Ascending aorta (tissue), 2 donors: ENCODE results near the gene UPK1A. TPM values are rescaled to one million over a fixed set of nuclear protein-coding genes. Genes with fewer than 3 reads are reported as not detected.

Experiments
- DNase-seq, 2 donors: peaks; one replicate each; pipeline ENCODE4 v3.0.0-alpha.2; 2019; ENCODE audit warnings: low spot score in 2 of 2
- H3K27ac ChIP-seq, 2 donors: fragments of 200-600 bp; sonication (generic); one replicate each; pipeline ENCODE4 v1.5.1; 2016 to 2017; ENCODE audit warnings: mild to moderate bottlenecking in 1 of 2
- H3K27me3 ChIP-seq: fragments of 200-600 bp; sonication (generic); one replicate; pipeline ENCODE4 v1.5.1; 2017
- H3K36me3 ChIP-seq, 2 donors: fragments of 200-600 bp; sonication (generic); one replicate each; pipeline ENCODE4 v1.5.1; 2016
- H3K4me1 ChIP-seq, 2 donors: fragments of 200-600 bp; sonication (generic); one replicate each; pipeline ENCODE4 v1.5.1; 2016 to 2017; ENCODE audit warnings: mild to moderate bottlenecking in 1 of 2
- H3K4me3 ChIP-seq, 2 donors: fragments of 200-600 bp; sonication (generic); one replicate each; pipeline ENCODE4 v1.5.1; 2016 to 2017; ENCODE audit warnings: mild to moderate bottlenecking in 1 of 2
- H3K9me3 ChIP-seq, 2 donors: fragments of 200-600 bp; sonication (generic); one replicate each; pipeline ENCODE4 v1.5.1; 2016
- CTCF ChIP-seq, 3 experiments: fragments of 200-600 bp in 2 of 3; fragments of 450-650 bp in 1 of 3; sonication (generic) in 2 of 3; IDR thresholded peaks; one replicate each; pipeline ENCODE4 v1.5.1; 2016 to 2019; ENCODE audit warnings: antibody characterized with exemption in 3 of 3, mild to moderate bottlenecking in 1 of 3, moderate library complexity in 1 of 3
- intact Hi-C: fragments of 100-400 bp; cut with DNase I; formaldehyde crosslinking; loops from one replicate; pipeline ENCODE4 v1.15.1; 2023
- total RNA-seq: library from RNA; depleted of rRNA; stranded (reverse); fragments of >200 nt; gene quantifications from one replicate; pipeline ENCODE4 v1.1.0, GENCODE V29; 2016

Gene UPK1A
- total RNA-seq, 1 donor from 2014 or later: not detected

DNA sequence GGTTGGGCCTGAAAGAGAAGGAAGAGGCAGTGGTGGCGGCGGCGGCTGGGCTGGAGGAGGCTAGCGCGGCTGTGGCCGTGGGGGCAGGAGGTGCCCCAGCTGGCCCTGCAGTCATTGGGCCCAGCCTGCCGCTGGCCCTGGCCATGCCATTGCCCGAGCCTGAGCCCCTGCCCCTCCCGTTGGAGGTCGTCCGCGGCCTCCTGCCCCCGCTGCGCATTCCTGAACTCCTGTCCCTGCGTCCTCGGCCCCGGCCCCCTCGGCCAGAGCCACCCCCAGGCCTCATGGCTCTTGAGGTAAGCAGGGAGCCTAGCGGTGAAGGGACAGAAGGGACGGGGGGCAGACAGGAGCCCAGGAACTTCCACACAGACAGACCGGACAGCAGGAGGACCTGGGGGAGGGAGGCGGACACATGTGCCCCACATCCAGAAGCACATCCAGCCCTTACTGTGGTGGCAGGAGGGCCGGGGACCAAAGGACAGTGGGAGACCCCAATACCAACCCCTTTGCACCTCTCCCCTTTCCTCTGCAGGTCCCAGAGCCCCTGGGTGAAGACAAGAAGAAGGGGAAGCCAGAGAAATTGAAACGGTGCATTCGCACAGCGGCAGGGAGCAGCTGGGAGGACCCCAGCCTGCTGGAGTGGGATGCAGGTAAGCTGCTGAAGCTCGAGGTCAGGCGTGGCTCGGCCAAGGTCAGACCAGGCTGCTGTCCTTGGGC lies 32.4 kb upstream of the UPK1A start:
- no peaks in the 10 kb centered on the region for H3K27me3 ChIP-seq

DNA sequence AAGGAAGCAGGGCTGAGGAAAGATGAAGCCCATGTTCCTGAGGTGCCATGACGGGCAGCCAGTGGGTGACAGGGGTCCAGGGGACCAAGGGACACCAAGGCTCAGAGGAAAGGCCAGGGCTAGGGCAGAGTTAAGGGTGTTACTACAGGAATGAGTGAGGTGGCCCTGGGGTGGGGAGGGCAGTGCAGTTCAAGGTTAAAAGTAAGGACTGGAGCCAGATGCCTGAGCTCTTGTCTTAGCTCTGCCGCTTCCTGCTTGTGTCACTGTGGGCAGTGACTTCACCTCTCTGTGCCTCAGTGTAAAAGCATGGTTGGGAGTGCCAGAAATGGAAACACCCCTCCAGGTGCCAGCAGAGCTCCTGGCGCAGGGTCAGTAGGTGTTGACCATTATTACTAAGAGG lies 29.7 kb upstream of the UPK1A start:
- no peaks in the 10 kb centered on the region for H3K27me3 ChIP-seq
- no peak for TF ChIP-seq CTCF (IDR thresholded peaks at IDR 0.05)
- no peak for DNase-seq
- no peak overlapping the region for H3K27ac ChIP-seq
- no peaks in the 10 kb centered on the region for H3K9me3 ChIP-seq
- no peak overlapping the region for H3K4me3 ChIP-seq
- intact Hi-C loops: no loop called here
- H3K4me1 ChIP-seq: peaks cover 0 to under 1% of the 10 kb centered on the region in 2 donors
- peaks cover 62 to 66% of the 10 kb centered on the region in 2 donors for H3K36me3 ChIP-seq

More for the DNA sequence above, 32.4 kb upstream of the UPK1A start:
- H3K27ac ChIP-seq: no peak overlapping the region
- no peak for DNase-seq
- H3K36me3 ChIP-seq: peaks cover 74% of the 10 kb centered on the region in 2 donors
- H3K9me3 ChIP-seq: no peaks in the 10 kb centered on the region
- H3K4me1 ChIP-seq: peaks cover 5 to 7% of the 10 kb centered on the region in 2 donors
- intact Hi-C loops: no loop called here
- no peak for TF ChIP-seq CTCF (IDR thresholded peaks at IDR 0.05)
- no peak overlapping the region for H3K4me3 ChIP-seq

DNA sequence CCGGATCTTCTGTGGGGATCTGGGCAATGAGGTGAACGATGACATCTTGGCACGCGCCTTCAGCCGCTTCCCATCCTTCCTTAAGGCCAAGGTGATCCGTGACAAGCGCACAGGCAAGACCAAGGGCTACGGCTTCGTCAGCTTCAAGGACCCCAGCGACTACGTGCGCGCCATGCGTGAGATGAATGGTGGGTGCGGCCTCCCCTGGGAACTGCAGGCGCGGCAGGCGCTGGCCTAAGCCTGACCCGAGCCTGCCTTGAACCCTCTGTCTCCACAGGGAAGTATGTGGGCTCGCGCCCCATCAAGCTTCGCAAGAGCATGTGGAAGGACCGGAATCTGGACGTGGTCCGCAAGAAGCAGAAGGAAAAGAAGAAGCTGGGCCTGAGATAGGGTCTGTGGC lies 29.2 kb upstream of the UPK1A start:
- Histone ChIP-seq H3K4me3 (no peak overlapping the region), H3K9me3 (no peaks in the 10 kb centered on the region), H3K36me3 (peaks cover 57 to 60% of the 10 kb centered on the region in 2 donors), H3K27ac (no peak overlapping the region), H3K27me3 (no peaks in the 10 kb centered on the region), H3K4me1 (peaks cover 0 to 5% of the 10 kb centered on the region in 2 donors)
- no peak for DNase-seq
- no peak for TF ChIP-seq CTCF (IDR thresholded peaks at IDR 0.05)
- intact Hi-C loops: no loop called here

GRCh38 chr19:35639321-35639639 lies 27.0 kb upstream of the UPK1A start:
- no peak for TF ChIP-seq CTCF (IDR thresholded peaks at IDR 0.05)
- no peaks in the 10 kb centered on the region for H3K27me3 ChIP-seq
- intact Hi-C loops: no loop called here
- no peaks in the 10 kb centered on the region for H3K9me3 ChIP-seq
- DNase-seq: no peak
- no peak overlapping the region for H3K27ac ChIP-seq
- H3K4me1 ChIP-seq: peaks cover 0 to 8% of the 10 kb centered on the region in 2 donors
- no peak overlapping the region for H3K4me3 ChIP-seq
- peaks cover 36 to 39% of the 10 kb centered on the region in 2 donors for H3K36me3 ChIP-seq

DNA sequence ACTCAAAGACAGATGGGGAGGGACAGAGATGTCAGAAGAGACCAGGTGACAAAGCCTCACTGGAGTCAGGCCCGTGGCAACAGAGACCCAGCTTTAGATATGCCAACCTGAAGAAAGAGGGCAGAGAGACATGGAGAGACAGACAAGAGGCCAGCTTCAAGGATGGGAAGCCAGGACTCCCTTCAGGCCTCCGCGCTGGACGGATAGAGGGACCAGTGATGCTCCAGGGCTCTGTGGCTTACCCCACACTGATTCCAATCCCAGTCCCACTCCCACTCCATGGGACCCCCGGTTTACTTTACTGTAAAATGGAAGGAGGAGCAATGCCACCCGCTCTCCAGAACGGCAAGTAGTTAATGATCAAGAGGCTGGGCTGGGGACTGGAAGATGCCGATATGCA lies 26.5 kb upstream of the UPK1A start:
- no peak for TF ChIP-seq CTCF (IDR thresholded peaks at IDR 0.05)
- DNase-seq: no peak
- Histone ChIP-seq H3K4me3 (no peak overlapping the region), H3K27me3 (no peaks in the 10 kb centered on the region), H3K9me3 (no peaks in the 10 kb centered on the region), H3K27ac (no peak overlapping the region), H3K4me1 (peaks cover 0 to 8% of the 10 kb centered on the region in 2 donors), H3K36me3 (peaks cover 30 to 33% of the 10 kb centered on the region in 2 donors)
- intact Hi-C loops: loop anchor here (5.0 to 10.0 kb wide), 7 partner anchors 93 to 965 kb away; partner anchors contain the start of genes ALKBH6, HSPB6, IGFLR1 and PROSER3
